ENCODE results near the gene KDM3B.

DNA sequence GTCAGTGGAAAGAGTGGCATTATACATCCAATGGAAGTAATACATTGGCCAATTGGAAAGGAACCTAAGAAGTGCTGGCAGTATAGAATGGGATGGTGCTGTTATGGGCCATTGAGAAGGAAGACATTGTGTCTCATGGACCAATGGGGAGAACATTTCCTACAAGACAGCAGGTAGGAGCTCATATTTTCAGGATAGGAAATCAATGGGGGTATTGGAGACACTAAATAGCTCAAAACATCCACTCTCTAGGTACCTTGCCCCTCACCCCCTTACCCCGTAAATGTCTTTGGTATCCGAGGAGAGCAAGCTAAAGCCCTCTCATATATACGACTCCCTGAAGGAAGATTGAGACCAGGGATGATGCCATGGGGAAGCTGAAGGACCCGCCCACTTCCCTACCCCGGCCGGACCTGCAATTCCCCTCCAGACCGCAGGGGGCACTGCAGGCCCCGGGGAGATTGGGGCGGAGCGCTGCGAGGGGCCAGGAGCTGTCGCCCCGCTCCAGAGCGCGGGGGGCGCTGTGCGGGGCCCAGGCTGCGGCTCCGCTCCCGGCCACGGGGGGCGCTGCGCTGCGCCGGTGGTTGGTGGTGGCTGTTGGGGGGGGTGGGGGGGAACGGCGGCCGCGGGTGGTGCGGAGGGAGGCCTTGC, at the start of gene KDM3B:
- TF ChIP-seq, protein P1, sequence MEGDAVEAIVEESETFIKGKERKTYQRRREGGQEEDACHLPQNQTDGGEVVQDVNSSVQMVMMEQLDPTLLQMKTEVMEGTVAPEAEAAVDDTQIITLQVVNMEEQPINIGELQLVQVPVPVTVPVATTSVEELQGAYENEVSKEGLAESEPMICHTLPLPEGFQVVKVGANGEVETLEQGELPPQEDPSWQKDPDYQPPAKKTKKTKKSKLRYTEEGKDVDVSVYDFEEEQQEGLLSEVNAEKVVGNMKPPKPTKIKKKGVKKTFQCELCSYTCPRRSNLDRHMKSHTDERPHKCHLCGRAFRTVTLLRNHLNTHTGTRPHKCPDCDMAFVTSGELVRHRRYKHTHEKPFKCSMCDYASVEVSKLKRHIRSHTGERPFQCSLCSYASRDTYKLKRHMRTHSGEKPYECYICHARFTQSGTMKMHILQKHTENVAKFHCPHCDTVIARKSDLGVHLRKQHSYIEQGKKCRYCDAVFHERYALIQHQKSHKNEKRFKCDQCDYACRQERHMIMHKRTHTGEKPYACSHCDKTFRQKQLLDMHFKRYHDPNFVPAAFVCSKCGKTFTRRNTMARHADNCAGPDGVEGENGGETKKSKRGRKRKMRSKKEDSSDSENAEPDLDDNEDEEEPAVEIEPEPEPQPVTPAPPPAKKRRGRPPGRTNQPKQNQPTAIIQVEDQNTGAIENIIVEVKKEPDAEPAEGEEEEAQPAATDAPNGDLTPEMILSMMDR (IDR thresholded peaks at IDR 0.05), result peak; percentile 94 to 100 (median 99)
- peak in 1 of 2 donors; percentile 5 for TF ChIP-seq POLR2A (IDR thresholded peaks at IDR 0.05)

Data from adrenal gland (tissue), 5 donors.